OCI-LY3 (cell line): Measurements from ENCODE around the gene ALKBH3.

Source experiments
- CTCF ChIP-seq: fragments of 200-600, 300-600 bp; sonication (generic); IDR thresholded peaks from 2 replicates; pipeline ENCODE4 v1.5.1; 2014; ENCODE audit warnings: antibody characterized with exemption, low read length, low read depth
- EZH2phosphoT487 ChIP-seq: fragments of 200-600 bp; shearing (Covaris generic); IDR thresholded peaks from 2 replicates; pipeline ENCODE4 v1.6.1; 2018; ENCODE audit warnings: antibody characterized with exemption, mixed run types, low read depth

- TF ChIP-seq CTCF (no peak), EZH2phosphoT487 (no peak)
Measured at GRCh38 chr11:43834286-43834685, 46.3 kb upstream of the ALKBH3 start.
